Stimulated activated naive CD8-positive, alpha-beta T cell treated with anti-CD3 and anti-CD28 coated beads, Interleukin-15, Interleukin-2, amounts not matched to agents 100 U/mL and 50 U/mL, for 24 hours (primary cell): ENCODE measurements around the gene COMT.
"Not testable (repeated sequence)": the region's sequence is repeated elsewhere in the genome, so short reads cannot be mapped to it uniquely, and the experiment has no call there.

ENCODE experiments used
- ATAC-seq: fragments of 150-1000 bp; cut with Tn5 transposase; one replicate; pipeline ENCODE4 v1.10.0; 2021
- DNase-seq: peaks from one replicate; pipeline ENCODE4 v3.0.0; 2021

The COMT gene

DNA sequence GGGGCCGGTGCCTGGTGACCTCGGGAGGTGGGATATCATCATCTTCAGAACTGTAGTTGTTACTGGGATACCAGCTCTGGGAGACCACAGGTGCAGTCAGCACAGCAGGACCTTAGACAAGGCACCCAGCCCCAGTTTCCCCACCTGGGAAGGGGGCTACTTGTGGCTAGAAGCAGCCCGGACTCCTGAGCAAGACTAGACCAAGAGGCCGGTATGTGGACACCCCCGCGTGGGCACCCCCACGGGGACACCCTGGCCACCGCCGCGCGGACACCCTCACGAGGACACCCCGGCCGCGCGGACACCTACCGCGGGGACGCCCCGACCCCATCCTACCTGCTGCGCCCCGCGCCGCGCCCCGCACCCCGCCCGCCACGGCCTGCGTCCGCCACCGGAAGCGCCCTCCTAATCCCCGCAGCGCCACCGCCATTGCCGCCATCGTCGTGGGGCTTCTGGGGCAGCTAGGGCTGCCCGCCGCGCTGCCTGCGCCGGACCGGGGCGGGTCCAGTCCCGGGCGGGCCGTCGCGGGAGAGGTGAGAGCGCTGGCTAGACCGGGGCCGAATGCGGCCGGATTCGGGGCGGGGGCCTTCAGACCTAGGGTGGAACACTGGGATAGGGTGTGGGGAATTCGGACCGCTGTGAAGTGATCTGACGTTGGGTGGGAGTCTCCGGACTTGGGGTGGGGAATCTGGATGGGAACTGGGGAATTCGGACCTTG, at the start of gene COMT, which contains the start of gene TXNRD2:
TSS of gene COMT (plus strand) at position 408 of the 718 bp plus-strand sequence. CDS start 20,755 bp downstream, outside the sequence.
TSS of gene TXNRD2 (minus strand) at position 454 of the 718 bp plus-strand sequence. CDS start at position 439, 15 bp downstream.
- ATAC-seq (peak; percentile 87), DNase-seq (peak; percentile 83)

DNA sequence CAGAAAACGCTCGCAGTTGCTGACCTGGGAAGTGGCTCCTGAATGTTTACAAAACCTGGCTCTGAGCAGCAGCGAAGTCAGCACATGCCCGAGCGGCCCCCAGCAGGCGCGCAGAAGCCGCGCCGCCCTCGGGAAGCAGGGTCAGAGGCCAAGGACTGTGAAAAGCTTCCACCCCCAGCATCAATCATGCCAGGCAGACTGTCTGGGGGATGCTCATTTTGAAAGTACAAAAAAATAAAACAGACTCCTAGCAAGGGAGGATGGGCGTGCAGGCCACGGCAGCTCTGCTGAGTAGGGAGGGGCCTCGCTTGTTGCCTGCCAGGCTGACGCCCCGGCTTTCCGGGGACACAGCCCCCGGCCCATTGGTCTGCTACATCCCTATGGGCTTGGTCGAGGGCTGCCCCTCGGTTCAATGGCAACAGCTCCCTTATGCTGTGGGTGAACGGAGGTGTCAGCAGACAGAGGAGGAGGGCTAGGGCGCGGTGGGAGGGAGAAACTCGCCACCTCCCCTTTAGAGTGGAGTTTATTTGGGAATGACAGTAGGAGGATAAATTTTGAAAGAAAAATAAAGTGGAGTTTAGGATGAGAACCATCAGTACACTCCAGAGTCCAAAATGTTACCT, 49.2 kb upstream of the COMT start:
- peak; percentile 66 for ATAC-seq
- peak; percentile 70 for DNase-seq

DNA sequence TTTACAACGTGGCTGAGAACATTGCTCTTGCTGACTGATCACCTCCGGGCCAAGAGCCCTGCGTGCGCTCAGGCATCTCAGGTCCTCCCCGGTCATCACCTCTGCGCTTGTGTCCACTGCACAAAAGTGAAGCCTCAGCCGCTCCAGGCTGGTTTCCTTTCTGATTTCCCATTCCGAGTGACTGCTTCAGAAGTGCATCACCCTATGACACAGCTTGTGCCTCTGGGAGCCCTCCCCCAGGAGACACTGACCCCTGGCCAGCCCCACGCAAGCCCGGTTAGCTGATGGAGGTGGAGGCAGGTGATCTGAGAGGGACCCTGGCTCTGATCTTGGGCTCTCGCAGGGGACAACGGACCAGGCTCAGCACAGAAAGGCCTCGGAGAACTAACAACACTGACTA, 48.6 kb upstream of the COMT start:
- no peak for ATAC-seq
- no peak for DNase-seq

DNA sequence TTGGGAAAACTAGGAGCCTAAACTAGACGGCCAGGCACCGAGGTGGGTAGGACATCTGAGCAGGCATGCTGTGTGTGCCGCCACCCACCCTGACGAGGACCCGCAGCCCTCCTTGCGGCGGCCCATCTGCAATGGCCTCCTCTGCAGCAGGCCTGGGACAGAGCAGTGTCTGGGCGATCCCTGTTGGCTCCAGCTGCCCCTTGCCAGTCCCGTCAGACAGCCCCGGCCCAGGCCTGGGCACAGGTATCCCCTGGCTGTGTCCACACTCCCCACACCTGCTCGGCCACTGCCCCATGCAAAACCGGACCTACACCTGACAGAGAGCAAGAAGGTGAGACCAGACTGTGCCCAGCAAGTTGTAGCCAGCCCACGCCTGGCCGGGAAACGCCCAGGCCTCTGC, 48.2 kb upstream of the COMT start:
- DNase-seq (no peak), ATAC-seq (no peak)

DNA sequence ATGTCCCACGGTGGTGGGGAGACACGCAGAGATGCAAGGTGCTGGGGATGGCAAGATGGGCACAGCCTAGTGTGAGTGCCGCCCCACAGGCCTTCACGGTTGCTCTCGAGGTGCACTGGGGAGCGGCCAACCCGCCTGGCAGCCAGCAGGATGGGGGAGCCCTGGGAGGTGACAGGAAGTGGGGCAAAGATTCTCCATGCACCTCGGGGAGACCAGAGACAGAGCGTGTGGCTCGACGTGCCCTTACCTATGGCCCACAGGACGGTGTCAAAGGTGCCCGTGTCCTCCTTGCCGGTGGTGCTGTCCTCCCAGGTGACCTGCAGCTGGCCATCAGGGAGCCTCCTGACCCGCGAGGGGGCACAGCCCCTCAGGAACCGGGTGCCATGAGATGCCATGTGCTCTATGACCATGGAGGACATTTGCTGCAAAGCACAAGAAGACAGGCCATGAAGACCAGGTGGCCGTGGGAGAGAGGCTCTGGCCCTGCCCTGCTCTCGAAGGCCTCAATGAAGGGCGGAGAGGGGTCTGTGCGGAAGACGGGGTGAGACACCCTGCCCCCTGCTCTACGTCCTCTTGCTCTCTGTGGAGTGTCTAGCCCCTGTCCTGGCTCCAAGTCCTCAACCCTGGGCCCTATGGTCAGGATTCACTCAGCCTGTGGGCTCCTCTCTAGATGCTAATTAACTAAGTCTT, 46.3 kb upstream of the COMT start:
- DNase-seq (no peak), ATAC-seq (no peak)

DNA sequence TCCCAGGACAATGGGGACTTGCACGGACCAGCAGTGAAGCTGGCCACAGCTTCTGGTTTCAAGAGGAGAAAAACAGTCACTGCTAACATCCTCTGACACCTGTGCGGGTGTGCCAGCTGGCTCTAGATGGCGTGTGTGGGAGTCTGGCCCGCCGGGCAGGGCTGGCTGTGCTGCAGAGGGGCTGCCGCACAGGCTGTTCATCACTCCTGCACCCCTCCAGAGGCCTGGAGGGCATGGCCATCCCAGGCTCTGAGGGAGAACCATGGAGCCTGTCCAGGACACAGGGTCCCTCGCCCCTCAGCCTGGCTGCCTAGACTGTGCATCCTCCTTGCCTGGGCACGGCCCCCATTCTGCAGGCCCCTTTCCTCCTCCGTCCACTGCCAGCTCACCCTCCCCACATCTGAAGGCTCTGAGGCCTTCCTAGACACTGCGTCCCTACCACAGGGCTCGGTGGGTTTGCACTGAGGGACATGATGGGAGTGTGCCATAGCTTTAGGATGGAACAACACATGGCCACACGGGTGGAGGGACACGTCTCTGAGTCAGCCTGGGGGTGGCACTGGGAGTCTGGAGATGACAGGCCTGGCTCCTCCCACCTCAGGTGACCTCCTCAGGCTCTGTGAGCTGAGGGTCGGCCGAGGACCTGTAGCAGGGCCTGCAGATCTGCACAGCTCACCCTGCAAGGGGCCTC, 44.8 kb upstream of the COMT start:
- DNase-seq (no peak), ATAC-seq (peak; percentile 37)

DNA sequence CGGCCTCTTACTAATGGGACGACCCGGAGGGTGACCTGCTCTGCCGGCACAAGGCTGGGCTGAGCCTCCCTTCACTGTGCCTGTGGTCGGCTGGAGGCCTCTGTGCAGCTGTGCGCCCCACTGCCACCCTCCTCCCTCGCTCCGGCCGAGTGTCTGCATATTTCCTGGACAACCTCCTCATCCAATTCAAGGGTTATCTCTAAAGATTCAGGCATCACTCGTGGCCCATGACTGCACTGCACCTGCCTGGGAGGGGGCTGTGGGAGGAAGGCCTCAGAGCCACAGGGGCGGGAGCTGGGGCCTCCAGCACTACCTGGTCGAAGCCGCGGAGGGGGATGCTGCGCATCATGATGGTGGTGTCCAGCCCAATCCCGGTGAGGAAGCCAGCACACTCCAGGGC, 43.8 kb upstream of the COMT start:
- DNase-seq (no peak), ATAC-seq (no peak)

DNA sequence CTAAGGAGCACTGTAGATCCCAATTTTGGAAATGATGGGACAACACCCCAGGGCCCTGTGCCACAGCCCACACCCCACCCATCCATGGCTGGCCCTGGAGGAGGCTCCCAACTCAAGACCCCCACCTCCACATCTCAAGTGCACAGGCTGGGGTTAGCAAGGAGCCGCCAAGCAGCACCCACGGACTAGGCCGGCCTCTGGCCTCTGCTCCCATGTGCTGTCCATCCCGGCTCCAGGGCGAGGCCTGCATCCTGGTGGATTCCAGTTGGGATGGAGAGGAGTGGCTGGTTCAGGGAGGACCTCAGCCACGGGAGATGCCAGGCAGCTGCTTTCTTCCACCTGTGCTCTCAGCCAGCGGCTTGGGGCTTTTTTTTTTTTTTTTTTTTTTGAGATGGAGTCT, 43.4 kb upstream of the COMT start:
- no peak for DNase-seq
- no peak for ATAC-seq

DNA sequence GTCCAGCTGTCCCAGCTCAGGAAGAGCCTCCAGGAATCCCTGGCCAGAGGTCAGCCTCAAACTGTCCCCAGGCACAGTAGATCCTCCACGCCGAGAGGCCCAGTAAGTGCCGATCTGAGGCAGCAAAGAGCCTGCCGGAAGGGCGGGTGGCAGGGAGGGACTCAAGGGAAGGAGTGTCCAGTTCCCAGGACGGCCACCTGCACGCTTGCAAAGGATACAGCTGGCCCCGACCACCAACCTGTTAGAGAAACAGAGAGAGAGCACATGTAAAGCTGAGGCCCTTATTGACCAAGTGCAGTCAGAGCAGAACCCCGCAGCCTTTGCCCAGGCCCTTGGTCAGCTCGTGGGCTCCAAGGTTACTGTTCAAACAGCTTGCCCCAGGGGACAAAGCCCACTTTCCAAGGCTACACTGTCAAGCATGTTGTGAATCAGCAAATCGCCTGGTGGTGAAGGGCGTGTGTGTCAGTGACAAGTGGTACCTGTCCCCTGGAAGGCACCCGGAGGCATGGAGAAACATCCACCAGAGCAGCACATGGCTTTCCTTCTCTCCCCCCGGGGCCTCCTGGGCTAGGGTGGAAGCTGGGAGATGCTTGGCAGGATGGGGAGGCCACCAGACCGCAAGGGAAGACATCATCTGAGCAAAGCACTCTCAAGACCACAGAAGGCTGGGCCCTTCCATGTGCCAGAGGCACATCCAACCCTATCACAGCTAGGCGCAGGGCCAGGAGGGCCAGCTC, 42.6 kb upstream of the COMT start:
- DNase-seq (no peak), ATAC-seq (no peak)

DNA sequence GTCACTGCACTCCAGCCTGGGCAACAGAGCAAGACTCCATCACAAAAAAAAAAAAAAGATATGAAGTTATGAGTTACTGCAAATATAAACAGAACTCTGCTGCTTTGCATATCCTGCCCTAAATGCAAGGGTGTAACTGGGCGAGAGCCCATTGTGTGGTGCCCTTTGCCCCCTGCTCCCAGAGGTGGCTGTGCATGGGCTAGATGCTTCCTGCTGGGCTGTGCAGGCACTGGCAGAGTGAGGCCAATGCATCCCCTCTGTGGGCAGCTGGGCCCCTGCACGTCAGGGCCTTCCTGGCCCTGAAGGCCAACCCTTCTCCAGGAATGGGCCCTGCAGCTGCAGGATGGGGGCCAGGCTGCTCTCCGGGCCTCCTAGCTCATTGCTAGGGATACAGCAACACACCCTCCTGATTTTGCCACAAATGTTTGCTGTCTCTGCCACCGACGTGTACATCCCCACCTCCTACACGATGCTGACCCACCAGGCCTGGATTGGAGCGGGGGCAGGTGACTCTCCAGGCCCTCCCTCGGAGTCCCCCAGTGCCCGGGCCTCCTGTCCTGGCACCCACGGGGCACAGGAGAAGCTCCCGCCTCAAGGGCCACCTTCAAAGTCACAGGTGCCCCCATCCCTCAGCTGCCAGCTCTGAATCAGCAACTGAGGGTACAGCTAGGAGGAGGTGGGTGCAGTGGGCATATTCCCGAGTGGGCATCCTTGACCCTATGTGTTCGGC, 40.7 kb upstream of the COMT start:
- ATAC-seq, result no peak
- DNase-seq, result no peak

DNA sequence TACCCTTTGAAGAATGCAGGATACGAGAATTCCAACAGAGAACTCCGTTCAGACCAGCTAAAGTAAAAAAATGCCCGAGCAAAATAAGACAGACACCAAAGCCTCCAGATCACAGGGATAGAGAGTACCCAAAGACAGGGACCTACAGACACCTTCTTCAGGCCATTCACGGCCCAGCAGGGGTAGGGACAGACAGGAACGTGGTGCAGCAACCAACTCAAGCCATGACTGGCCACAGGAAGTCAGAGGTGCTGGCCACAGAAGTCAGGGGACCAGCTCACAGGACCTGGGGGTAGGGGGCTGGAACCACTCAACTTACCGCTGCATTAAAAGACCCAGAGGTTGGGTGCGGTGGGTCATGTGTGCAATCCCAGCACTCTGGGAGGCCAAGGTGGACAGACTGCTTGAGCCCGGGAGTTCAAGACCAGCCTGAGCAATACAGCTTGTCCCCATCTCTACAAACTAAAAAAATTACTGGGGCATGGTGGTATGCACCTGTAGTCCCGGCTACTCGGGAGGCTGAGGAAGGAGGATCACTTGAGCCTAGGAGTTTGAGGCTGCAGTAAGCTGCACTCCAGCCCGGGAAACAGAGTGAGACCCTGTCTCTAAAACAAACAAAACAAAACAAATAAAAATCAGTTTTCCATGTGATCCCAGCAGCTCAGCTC, 39.9 kb upstream of the COMT start:
- no peak for DNase-seq
- no peak for ATAC-seq

DNA sequence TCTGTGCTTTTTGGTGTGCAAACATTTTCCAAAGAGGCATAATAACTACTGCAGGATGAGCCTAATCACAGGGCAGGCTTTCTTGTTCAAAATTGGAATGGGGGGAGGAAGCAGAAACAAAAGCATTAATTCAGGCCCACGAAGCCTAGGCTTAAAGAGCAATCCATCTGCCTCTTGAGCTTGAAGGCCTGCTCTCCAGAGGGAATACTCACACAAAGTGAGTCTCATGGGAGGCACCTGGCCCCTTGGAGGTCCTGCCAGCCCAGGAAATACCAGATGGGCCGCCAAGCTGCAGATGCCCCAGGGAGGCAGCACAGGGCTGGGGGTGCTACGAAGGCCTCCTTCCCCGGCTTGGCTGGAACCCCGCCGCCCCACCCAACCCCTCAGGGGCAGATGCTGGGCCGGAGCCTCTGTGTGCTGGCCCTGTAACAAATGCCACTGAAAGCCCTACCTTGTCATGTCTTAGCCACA, 39.3 kb upstream of the COMT start:
- ATAC-seq (no peak), DNase-seq (no peak)

DNA sequence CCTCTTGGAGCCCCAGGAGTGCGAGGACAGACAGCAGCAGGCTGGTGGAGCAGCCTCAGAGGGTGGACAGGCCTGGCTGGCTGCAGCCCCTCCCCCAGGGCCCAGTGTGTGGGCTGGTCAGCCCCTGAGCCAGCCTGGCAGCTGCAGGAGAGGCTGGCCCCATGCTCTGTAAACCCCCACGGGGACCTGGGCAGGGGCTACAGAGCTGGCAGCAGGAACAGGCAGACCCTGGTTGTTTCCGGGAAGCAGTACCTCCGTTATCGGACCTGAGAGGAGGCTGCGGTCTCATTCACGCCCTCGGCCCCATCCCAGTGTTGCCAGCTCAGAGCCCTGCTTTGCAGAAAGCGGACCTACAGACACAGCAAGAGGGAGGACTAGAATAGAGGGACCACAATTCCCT, 38.5 kb upstream of the COMT start:
- no peak for DNase-seq
- no peak for ATAC-seq

DNA sequence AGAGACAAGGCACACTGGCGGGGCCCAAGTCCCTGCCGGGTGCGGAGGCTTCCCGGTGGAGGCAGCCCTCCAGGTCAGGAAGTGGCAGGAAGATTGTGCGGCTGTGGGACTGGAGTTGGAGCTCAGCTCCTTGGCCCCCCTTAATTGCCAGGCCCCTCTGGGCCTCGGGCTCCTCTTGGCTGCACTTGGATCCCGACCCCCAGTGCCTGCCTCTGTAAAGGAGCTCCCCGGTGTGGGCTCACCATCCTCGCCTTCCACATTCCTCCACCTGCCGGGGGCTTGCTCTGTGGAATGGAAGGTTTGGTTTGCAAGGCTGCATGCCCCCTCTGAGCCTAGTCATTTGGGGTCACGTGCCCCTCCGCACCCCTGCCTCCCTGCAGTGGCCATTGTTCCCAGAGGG, 38.1 kb upstream of the COMT start:
- no peak for ATAC-seq

DNA sequence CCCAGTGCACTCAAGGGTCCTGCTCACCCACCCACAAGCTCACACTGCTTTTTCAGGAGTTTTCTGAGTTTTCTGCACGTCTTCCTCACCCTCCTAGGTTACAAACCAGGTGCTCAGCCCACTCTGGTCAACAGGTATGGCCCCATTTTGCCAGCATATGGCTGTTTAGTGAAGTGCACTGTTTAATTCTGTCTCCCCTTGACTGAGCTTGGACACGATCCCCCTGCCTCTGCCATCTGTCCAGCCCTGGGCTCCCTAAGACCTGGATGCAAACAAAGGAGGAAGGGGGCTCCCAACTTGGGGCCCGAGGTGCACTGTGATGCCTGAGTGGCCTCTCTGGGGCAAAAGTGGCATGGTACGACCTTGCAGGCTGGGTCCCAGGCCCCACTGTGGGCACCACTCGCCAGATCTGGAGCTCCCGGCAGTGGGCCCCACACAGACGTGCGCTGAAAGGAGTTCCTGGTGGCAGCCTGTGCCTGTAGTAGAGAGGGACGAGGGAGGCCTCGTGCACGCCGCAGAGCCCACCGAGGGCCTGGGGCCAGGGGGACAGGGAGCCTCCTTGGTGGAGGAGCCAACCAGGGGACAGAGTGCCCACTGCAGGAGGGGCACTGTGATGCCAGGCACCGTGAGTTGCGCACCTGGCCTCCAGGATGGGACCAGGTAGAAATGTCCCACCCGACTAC, 37.3 kb upstream of the COMT start:
- DNase-seq, result no peak
- no peak for ATAC-seq

More for the DNA sequence above, 38.1 kb upstream of the COMT start:
- DNase-seq, result no peak

DNA sequence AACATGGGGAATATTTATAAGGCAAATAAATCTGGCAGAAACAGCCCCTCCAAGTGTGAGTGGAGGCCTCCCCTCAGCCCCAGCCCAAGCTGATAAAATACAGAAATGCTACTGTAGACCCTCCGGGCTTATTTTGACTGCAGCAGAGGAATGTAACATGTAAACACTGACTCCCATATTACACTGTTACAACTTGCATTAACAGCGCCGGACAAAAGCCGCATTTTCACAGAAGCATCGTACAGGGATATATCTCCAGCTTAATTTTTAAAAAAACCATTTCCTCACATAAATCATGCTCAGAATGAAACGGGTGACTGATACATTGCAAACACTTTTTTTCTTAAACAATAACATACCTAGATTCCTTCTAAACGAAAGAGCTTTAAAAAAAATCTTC, 36.6 kb upstream of the COMT start:
- ATAC-seq (no peak), DNase-seq (no peak)

DNA sequence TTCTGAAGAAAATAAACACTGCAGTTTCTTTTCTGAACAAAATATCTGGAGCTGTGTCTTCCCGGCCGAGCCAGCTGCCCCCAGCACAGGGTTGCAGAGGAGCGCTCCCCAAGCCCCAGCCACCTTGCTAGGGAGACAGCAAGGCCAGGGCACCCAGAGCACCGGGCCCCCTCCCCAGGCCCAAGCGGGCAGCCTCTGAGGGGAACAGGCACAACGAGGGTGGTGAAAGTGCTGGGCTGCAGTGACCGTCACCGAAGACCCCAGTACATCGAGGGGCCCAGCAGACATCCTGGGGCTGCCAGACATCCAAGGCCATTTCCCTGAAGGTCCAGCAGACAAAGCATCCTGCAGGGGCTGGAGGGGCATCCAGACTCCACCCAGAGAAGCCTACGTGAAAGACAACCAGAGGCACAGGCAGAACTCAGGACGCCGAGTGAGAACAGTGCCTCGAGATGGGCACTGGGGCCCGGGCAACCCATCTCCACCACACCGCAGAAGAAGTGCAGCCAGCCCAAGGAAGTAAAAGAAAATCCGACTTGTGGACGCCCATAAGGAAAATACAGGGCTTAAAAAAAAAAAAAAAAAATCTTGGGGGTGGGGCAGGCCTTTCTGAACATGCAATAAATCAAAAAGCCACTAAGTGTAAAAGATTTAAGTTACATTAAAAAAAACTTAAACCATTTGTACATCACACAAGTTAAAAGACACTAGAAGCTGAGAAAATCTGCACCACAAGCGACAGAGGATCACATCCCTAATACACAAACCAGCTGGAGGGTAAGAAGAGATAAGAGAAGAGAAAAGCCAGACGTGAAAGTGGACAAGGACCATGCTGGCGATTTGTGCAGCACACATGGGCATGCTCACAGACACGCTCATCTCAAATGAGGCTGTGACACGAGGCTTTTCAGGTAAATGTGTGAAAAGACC, 36.0 kb upstream of the COMT start:
- DNase-seq, result no peak
- no peak for ATAC-seq

DNA sequence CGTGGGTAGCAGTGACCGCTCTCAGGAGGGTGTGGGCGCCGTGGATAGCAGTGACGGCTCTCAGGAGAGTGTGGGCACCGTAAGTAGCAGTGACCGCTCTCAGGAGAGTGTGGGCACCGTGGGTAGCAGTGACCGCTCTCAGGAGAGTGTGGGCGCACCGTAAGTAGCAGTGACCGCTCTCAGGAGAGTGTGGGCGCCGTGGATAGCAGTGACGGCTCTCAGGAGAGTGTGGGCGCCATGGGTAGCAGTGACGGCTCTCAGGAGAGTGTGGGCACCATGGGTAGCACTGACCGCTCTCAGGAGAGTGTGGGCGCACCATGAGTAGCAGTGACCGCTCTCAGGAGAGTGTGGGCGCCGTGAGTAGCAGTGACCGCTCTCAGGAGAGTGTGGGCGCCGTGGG, 34.7 kb upstream of the COMT start:
- not testable (repeated sequence) for ATAC-seq, DNase-seq

DNA sequence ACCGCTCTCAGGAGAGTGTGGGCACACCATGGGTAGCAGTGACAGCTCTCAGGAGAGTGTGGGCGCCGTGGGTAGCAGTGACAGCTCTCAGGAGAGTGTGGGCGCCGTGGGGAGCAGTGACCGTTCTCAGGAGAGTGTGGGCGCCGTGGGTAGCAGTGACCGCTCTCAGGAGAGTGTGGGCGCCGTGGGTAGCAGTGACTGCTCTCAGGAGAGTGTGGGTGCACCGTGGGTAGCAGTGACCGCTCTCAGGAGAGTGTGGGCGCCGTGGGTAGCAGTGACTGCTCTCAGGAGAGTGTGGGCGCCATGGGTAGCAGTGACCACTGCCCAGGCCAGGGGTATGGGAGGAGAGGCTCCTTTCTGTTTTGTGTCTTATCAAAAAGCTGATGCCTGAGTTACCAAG, 33.7 kb upstream of the COMT start:
- DNase-seq, ATAC-seq: not testable (repeated sequence)
